ENCODE results near the gene KISS1R.
A peak's percentile ranks its signal among the peaks of the same experiment; 100 is the strongest.

Gene KISS1R

DNA sequence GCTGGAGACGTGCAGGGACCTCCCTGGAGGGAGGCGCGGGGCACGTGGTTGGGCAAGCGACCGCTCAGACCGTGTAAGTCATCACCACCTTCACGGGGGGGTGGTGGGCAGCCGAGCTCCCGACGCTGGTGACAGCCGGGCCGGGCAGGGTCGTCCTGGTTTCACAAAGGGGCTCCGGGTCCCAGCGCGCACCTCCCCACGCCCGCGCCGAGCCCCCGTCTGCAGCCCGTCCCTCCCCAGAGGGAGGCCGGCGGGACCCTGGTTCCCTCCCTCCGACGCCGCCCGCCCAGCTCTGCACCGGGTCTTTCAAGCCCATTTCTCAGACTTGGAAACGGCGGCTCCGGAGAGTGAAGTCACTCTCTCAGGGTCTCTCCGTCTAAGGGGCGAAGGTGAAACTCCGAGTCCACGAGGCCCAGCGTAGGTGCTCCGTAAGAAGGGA, 8.0 kb downstream of the KISS1R start (continued):
- TF ChIP-seq, protein P1, sequence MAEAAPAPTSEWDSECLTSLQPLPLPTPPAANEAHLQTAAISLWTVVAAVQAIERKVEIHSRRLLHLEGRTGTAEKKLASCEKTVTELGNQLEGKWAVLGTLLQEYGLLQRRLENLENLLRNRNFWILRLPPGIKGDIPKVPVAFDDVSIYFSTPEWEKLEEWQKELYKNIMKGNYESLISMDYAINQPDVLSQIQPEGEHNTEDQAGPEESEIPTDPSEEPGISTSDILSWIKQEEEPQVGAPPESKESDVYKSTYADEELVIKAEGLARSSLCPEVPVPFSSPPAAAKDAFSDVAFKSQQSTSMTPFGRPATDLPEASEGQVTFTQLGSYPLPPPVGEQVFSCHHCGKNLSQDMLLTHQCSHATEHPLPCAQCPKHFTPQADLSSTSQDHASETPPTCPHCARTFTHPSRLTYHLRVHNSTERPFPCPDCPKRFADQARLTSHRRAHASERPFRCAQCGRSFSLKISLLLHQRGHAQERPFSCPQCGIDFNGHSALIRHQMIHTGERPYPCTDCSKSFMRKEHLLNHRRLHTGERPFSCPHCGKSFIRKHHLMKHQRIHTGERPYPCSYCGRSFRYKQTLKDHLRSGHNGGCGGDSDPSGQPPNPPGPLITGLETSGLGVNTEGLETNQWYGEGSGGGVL (tag by site-specific recombination; IDR thresholded peaks at IDR 0.05) = no peak; the same call in 1 of the 2 replicates

GRCh38 chr19:925526-926322, 8.6 kb downstream of the KISS1R start, which contains the start of gene ARID3A:
Gene ARID3A (plus strand): TSS chr19:926035. CDS start chr19:929529, 3,494 bp downstream.
- peak within 1 kb of the TSS; percentile 83 for H3K4me3 ChIP-seq (ENCODE audit: low read depth, low read length)
- no peaks in the 10 kb centered on the region for H3K9me3 ChIP-seq (ENCODE audit: control insufficient read depth, insufficient read depth, low read depth, low read length)
- POLR2A ChIA-PET = no interaction called here
- no peaks in the 10 kb centered on the region; the same call in 1 of the 2 replicates for H3K4me1 ChIP-seq (ENCODE audit: control insufficient read depth, insufficient read depth, low read length)
- H3K36me3 ChIP-seq (ENCODE audit: control insufficient read depth in 2 of 2, insufficient read depth in 1 of 2, low read length in 2 of 2) = peaks cover 0 to 15% of the 10 kb centered on the region in 2 experiments; a peak in 1 of 3 replicates
- H3K27ac ChIP-seq (ENCODE audit: extremely low read depth, low read depth, low read length) = peak within 1 kb of the TSS; percentile 82
- CTCF ChIA-PET = interaction anchor here (5.8 kb wide), 1 partner anchor 58 kb away, joined by 116 read pairs; the partner anchor contains the start of gene WDR18
- TF ChIP-seq ZBTB26 (tag by site-specific recombination; optimal IDR thresholded peaks at IDR 0.05) (peak; percentile 75), ZIC2 (tag by site-specific recombination; IDR thresholded peaks at IDR 0.05) (0 out of 2 replicates have a peak, but pooled peaks have one; percentile 23), GLIS1 (tag by site-specific recombination; IDR thresholded peaks at IDR 0.05) (0 out of 2 replicates have a peak, but pooled peaks have one; percentile 10), KLF16 (tag by site-specific recombination; IDR thresholded peaks at IDR 0.05) (peak; percentile 61; the same call in 1 of the 2 replicates), ZNF629 (tag by site-specific recombination; IDR thresholded peaks at IDR 0.05) (no peak; the same call in none of the 2 replicates), KLF10 (tag by site-specific recombination; IDR thresholded peaks at IDR 0.05) (peak; percentile 91), SP2 (tag by site-specific recombination; IDR thresholded peaks at IDR 0.05) (peak; percentile 37; the same call in 1 of the 2 replicates), ZNF350 (tag by site-specific recombination; IDR thresholded peaks at IDR 0.05) (no peak), SALL2 (tag by site-specific recombination; IDR thresholded peaks at IDR 0.05; ENCODE audit: borderline replicate concordance) (no peak), ZNF394 (tag by site-specific recombination; IDR thresholded peaks at IDR 0.05; ENCODE audit: borderline replicate concordance) (peak; percentile 28; the same call in 1 of the 2 replicates), ZSCAN16 (tag by site-specific recombination; IDR thresholded peaks at IDR 0.05) (no peak), REPIN1 (tag by site-specific recombination; IDR thresholded peaks at IDR 0.05; ENCODE audit: low read depth) (no peak), SP7 (tag by site-specific recombination; IDR thresholded peaks at IDR 0.05) (peak; percentile 36; the same call in 1 of the 2 replicates), ZBTB48 (tag by site-specific recombination; IDR thresholded peaks at IDR 0.05) (peak; percentile 100), ZNF529 (tag by site-specific recombination; IDR thresholded peaks at IDR 0.05; ENCODE audit: insufficient replicate concordance) (no peak), ZEB2 (tag by site-specific recombination; IDR thresholded peaks at IDR 0.05) (peak; percentile 66), ZNF626 (tag by site-specific recombination; IDR thresholded peaks at IDR 0.05) (no peak), ZNF175 (tag by site-specific recombination; IDR thresholded peaks at IDR 0.05) (no peak), ZXDB (tag by site-specific recombination; IDR thresholded peaks at IDR 0.05) (peak; percentile 38; the same call in 1 of the 2 replicates), ZNF530 (tag by site-specific recombination; IDR thresholded peaks at IDR 0.05; ENCODE audit: low read depth) (no peak), GLI2 (tag by site-specific recombination; IDR thresholded peaks at IDR 0.05; ENCODE audit: borderline replicate concordance, low read depth) (no peak), ZNF768 (tag by site-specific recombination; IDR thresholded peaks at IDR 0.05) (no peak)
- TF ChIP-seq, protein P2, sequence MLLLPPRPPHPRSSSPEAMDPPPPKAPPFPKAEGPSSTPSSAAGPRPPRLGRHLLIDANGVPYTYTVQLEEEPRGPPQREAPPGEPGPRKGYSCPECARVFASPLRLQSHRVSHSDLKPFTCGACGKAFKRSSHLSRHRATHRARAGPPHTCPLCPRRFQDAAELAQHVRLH (tag by site-specific recombination; IDR thresholded peaks at IDR 0.05) = 0 out of 2 replicates have a peak, but pooled peaks have one; percentile 4
- TF ChIP-seq, protein P3, sequence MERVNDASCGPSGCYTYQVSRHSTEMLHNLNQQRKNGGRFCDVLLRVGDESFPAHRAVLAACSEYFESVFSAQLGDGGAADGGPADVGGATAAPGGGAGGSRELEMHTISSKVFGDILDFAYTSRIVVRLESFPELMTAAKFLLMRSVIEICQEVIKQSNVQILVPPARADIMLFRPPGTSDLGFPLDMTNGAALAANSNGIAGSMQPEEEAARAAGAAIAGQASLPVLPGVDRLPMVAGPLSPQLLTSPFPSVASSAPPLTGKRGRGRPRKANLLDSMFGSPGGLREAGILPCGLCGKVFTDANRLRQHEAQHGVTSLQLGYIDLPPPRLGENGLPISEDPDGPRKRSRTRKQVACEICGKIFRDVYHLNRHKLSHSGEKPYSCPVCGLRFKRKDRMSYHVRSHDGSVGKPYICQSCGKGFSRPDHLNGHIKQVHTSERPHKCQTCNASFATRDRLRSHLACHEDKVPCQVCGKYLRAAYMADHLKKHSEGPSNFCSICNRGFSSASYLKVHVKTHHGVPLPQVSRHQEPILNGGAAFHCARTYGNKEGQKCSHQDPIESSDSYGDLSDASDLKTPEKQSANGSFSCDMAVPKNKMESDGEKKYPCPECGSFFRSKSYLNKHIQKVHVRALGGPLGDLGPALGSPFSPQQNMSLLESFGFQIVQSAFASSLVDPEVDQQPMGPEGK (tag by site-specific recombination; IDR thresholded peaks at IDR 0.05) = peak; percentile 61
- TF ChIP-seq, protein P4, sequence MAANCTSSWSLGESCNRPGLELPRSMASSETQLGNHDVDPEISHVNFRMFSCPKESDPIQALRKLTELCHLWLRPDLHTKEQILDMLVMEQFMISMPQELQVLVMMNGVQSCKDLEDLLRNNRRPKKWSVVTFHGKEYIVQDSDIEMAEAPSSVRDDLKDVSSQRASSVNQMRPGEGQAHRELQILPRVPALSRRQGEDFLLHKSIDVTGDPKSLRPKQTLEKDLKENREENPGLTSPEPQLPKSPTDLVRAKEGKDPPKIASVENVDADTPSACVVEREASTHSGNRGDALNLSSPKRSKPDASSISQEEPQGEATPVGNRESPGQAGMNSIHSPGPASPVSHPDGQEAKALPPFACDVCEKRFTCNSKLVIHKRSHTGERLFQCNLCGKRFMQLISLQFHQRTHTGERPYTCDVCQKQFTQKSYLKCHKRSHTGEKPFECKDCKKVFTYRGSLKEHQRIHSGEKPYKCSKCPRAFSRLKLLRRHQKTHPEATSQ (tag by site-specific recombination; IDR thresholded peaks at IDR 0.05) = no peak
- TF ChIP-seq, protein P1 (tag by site-specific recombination; IDR thresholded peaks at IDR 0.05) = peak; percentile 52; the same call in 1 of the 2 replicates

Measured in HEK293 (cell line).